Activated gamma-delta T cell treated with Interleukin-2 at 50 U/mL for 16 hours (primary cell): ENCODE data around the gene PLOD2.

Experiments
- DNase-seq: peaks from one replicate; pipeline ENCODE4 v3.0.0-alpha.2; 2020

The PLOD2 gene

DNA sequence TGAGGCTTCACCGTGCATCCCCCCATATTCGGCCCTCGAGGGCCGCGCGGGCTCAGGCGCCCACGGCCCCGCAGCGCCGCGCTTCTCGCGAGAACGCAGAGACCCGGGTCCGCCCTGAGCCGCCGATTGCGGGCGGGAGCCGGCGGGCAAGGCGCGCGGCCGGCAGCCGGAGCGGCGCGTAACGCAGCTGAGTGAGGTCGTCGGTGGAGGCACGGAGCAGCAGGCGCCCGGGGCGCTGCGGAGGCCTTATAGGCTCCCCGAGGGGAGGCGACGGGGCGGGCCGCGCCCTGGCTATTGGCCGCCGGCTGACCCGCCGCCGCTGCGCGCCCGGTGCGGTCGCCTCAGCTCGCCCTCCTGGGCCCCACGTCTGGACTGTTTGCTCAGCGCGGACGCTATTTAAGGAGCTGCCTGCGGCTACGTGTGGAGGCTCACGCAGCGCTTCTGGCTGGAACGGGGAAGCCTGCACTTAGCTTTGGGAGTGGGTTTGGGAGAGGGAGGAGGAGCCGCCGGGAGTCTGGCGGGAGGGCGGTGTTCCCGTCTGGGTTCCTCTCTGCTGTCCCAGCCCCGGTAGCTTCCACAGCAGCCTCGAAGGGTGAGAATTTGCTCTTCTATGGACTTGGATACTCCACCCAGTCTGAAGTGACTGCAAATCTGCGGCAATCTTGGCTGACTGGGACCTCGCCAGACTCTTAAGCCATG, at the start of gene PLOD2:
Gene PLOD2, minus strand, starts transcription at position 221 of the 699 bp plus-strand sequence. Its CDS starts 195 bp downstream, at position 26.
- no peak for DNase-seq

GRCh38 chr3:146209371-146209770, 48.4 kb upstream of the PLOD2 start:
- DNase-seq: no peak

- DNase-seq: no peak
Measured at GRCh38 chr3:146203776-146204175, 42.8 kb upstream of the PLOD2 start.

DNA sequence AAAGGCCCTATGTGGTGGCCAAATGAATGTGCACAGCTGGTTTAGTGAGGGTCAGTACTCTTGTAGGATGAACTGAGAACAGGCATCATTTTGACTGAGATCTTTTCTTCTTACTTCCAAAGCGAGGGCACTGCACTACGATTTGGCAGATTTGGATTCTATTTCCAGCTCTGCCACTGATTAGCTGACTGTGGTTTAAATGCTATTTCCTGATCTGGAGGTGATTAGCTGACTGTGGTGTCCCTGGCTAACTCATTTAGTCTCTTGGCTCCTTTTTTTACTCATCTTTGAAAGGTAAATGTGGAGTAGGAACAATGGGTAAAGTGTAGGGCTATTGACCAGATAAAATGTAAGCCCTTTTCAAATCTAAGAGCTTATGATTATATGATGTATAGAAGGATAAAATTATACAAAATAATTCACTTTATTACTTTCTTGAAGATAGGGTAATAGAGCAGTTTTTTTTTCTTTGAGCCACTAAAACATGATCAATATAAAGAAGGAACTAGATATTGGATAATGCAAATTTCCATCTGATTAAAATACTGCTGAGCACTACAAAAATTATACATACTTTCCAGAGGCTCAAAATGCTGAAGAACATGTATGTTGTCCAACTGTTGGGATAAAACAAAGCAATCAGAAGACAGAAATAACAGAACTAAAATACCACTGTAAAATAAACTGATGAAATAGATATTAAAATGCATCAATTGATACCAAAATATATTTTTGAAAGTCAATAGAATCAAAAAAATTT, 39.7 kb upstream of the PLOD2 start:
- DNase-seq: no peak

DNA sequence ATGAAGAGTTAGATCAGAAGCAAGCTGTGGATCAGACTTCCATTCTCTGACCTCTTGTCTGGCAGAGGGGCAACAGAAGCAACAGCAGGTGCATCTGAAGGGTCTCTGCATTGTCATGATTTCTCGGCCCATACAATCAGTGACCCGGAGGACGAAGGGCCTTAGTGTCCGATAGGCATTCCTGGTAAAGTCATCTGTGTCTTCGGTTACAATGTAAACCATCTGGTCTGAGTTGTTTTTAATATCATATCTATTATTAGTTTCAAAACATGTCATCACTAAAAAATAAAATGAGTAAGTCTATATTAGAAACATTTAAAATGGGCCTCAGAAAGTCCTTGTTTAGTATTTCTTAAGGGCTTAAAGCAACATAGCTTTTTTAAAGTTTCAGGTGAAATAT, 38.8 kb upstream of the PLOD2 start:
- DNase-seq: no peak

- DNase-seq: no peak
Measured at GRCh38 chr3:146196789-146197188, 35.8 kb upstream of the PLOD2 start.

- no peak for DNase-seq
Measured at GRCh38 chr3:146195605-146196004, 34.6 kb upstream of the PLOD2 start.

GRCh38 chr3:146195030-146195429, 34.0 kb upstream of the PLOD2 start:
- DNase-seq: no peak

- DNase-seq: no peak
Measured at GRCh38 chr3:146191051-146191450, 30.1 kb upstream of the PLOD2 start.

DNA sequence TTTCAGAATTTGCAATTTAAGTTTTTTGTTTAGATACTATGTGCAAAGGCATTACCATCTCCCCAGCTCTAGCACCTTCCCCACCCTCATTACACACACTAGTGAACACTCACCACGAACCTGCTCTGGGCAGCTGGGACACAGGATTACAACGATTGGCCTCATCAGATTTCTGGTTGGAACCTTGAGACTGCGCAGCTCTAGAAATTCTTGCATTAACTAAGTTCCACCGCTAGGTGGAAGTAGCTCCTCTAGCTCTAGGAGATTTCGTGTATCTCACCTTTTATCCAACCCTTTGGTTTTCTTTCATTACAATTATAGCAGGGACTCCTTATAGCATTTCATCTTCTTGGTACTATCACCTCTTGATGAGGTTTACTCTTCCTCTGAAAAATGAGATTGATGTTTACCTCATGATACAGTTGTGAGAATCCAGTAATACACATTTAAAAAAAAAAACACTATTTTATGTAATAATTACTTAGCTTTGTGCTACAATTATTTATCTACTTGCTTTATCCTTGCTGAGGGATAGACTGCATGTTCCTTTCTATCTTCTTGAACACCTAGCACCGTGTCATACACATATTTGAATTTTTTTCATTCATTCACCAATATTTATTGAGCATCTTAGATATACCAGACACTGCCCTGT, 28.7 kb upstream of the PLOD2 start:
- no peak for DNase-seq

DNA sequence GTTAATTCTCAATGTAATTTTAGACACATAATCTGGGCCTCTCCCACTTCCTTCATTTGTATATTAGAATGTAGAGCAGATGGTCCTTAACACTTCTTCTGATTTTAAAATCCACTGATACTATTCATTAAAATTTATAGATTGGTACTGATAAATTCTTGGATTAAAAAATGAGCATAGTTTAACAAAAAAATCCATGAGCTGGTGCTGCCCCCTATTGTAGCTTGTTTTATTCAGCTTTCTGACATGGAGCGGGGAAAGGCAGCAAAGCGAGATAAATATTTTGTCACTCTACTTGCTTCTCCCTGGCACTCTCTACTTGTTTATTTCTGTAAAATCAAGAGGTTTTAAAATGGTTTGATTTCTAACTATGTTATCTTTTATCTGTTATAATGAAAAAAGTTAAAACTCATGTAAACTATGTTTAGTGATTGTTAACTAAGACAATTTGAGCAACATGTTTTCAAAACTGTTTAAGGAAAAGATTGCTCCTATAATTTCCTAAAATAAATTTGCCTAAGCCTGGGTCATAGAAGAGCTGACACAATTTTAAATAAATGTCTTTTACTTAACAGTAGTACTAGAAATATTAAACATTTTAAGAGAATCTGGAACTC, 26.5 kb upstream of the PLOD2 start:
- no peak for DNase-seq

GRCh38 chr3:146184241-146185015, 23.4 kb upstream of the PLOD2 start:
- DNase-seq: no peak

GRCh38 chr3:146181216-146181615, 20.2 kb upstream of the PLOD2 start:
- no peak for DNase-seq

- no peak for DNase-seq
Measured at GRCh38 chr3:146180376-146180775, 19.4 kb upstream of the PLOD2 start.

- no peak for DNase-seq
Measured at GRCh38 chr3:146178006-146178689, 17.2 kb upstream of the PLOD2 start.

- no peak for DNase-seq
Measured at GRCh38 chr3:146177519-146177918, 16.5 kb upstream of the PLOD2 start.

DNA sequence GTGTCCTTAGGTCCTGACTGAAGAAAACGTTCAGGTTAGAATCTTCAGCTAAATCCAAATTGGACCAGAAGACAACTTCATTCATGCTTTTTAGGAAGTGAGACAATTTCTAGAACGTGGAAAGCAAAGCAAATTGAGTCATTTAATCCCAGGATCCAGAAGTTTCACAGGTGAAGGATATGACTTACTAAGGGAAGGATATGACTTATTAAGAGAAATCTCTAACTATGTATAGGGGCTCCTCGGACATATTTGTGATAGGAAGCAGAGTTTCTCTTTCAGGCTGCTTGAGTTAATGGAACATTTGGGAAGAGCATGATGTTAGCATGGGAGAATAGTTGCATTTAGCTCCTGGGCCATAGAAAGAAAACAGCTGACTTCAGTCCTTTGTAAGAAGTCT, 16.1 kb upstream of the PLOD2 start:
- DNase-seq: no peak

DNA sequence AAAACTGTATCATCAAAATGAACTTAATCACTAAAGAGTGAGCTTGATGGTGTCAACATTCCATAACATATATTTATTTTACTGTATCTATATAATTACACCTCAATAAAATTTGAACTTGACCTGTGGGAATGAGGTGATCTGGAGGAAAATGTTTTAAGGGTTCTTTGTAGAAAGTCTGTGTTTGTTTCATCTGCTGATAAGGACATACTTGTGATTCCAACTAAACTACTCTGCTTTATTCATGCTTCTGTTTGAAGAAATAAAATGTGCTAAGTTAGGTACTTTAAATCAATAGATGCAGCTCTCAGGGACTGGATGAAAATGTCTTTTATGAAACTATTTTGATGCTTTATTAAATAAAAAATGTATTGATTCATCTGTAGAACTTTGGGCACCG, 11.6 kb upstream of the PLOD2 start:
- DNase-seq: no peak

DNA sequence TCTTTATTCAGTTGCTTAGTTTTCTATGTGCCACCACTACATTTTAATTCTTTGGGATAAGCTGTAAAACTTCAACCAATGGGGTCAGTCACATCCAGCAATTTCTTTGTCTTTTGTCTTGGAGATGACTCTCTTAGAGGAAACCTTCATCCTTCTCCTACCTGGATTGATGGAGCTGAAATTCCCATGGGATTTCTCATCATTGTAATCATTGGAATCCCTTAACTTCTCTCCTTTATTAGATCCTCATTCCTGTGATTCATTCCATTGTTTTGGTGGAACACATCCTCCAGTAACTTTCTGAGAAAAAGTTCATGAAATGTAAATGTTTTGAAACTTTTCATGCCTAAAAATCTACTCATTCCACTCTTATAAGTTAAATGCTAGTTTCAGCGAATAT, 9.6 kb upstream of the PLOD2 start:
- no peak for DNase-seq

DNA sequence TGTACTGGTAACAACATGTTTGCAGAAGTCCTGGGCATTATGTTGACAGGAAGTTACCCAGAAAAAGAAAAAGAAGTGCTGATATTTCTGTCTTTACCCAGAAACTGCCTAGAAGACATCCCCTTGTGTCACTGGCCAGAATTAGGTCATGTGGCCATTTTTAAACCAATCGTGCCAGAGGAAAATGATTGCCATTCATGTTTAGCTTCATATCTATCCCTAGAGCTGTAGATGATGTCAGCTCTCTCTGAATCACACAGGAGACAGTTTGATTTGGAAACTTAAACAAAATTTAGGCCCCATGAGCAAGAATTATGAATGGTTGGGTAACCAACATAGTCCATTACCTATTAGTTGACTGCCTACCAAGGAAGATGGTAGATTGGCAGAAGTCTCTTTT, 8.9 kb upstream of the PLOD2 start:
- no peak for DNase-seq

DNA sequence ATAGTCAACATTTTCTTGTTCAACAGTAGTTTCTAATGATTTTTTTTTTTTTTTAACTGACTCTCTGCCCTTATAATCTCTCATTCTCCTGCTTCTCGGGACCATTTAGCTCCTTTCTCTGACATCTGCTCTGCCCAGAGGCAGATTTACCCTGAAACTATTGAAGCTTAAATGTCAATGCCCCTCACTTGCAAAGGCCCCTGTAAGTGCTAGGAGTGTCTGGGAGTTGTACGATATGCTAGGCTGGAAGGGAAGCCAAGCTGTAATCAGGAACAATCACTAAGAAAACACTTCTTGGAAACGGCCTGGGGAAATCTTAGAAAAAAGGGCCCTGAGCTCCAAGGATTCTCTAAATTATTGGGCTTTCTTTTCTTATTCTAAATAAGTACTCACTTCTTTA, 5.8 kb upstream of the PLOD2 start:
- DNase-seq: no peak

DNA sequence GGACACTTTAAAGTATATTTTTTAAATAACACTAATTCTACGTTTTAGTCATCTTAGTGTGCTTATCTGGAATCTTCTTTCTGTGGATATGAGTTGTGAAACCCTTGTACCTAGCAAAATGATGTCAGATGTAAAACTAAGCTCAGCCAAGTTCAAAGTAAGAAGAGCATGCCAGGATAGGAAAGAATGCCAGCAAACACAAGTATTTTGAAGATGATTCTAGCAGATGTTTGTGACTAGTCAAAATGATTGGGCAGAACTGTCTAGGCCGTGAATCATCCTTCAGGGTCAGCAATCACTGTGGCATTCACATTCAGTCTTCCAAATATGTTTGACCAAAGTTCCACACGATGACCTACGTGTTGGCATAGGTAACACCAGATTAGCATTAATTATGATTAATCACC, 5.4 kb upstream of the PLOD2 start:
- DNase-seq: no peak
